HG02943 (cell line): ENCODE results near the gene C17orf100.

Source experiments
- ATAC-seq: cut with Tn5 transposase; IDR thresholded peaks from one replicate; pipeline ENCODE4 v1.9.1; 2021; ENCODE audit warnings: mild to moderate bottlenecking, low read depth, moderate library complexity; ENCODE audit not compliant: unreplicated experiment

The C17orf100 gene

GRCh38 chr17:6651354-6651918 is at the start of gene C17orf100, which contains the start of gene MED31:
Gene C17orf100 (plus strand): TSS chr17:6651762. CDS start chr17:6651914, 152 bp downstream.
Gene MED31 (minus strand): TSS chr17:6651605. CDS start chr17:6651528, 77 bp downstream.
- ATAC-seq = peak; percentile 88

DNA sequence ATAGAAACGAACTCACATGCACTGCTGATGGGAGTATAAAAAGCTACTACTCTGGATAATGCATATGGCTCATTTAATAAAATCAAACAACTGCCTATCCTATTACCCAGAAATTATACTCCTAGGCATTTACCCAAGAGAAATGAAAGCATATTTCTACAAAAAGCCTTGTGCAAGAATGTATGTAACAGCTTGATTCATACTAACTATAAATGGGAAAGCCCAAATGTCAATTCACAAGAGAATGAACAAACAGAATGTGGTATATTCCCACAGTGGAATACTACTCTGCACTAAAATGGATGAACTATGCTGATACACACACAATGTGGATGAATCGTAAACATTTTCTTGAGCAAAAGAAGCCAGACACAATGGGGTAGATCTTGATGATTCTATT is 49.4 kb upstream of the C17orf100 start:
- ATAC-seq = no peak

GRCh38 chr17:6603744-6604325 is 47.7 kb upstream of the C17orf100 start:
- no peak for ATAC-seq

GRCh38 chr17:6605142-6605541 is 46.4 kb upstream of the C17orf100 start:
- no peak for ATAC-seq

DNA sequence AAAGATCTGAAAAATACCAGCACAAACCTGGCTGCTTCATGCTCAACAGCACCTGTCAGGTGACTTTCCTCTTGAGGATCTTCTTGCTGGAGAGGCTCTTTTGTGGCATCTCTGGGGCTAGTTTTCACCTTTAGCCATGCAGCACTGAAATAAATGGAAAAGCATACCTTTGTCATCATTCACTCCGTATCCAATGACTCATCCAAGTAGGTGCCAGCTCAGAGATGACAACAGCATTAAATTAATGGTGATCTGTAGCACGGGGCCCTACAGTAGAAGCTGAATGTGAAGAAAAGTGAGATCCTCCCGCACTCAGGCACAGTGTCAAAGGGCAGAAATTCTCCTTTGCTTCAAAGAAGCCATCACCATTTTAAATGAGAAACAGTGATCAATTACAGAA is 43.2 kb upstream of the C17orf100 start:
- no peak for ATAC-seq

- no peak for ATAC-seq
These were observed 41.6 kb upstream of the C17orf100 start for GRCh38 chr17:6610011-6610410.

- no peak for ATAC-seq
These were observed 40.3 kb upstream of the C17orf100 start for GRCh38 chr17:6611231-6611630.

- ATAC-seq = no peak
These were observed 27.6 kb upstream of the C17orf100 start for GRCh38 chr17:6623941-6624340.

GRCh38 chr17:6626616-6627015 is 24.9 kb upstream of the C17orf100 start:
- ATAC-seq = no peak

DNA sequence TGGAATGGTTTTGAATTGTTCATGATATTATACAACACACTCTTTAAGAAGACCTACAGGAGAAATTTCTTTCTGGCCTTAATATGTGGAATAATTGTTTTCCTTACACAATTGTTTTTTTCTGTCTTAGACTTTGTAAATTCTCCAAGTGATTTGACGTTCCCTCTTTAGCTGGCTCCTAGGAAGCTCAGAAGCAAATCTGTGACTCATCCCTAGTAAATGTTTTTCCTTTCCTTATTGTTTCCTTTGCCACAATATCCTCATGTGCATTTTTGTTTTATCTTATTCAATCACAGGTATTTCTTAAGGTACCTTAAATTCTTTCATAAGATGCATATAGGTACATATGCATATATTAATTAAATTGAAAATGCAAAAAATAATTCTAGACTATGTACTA is 24.5 kb upstream of the C17orf100 start:
- ATAC-seq = no peak

DNA sequence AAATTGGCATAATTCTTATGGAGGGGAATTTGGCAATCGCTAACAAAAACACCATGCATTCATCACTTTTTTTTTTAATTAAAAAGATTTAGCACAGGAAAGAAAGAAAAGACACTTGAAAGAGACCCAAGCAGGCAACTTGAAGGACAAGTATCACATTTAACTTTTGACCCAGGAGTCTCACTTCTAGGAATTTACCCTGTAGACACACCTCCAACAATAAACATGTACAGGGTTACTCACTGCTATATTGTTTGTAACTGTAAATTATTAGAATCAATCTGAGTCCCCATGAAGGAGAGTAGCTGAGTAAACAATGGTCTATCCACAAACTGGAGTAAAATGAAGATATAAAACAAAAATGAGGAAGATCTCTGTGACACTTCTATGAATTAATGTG is 21.2 kb upstream of the C17orf100 start:
- no peak for ATAC-seq

DNA sequence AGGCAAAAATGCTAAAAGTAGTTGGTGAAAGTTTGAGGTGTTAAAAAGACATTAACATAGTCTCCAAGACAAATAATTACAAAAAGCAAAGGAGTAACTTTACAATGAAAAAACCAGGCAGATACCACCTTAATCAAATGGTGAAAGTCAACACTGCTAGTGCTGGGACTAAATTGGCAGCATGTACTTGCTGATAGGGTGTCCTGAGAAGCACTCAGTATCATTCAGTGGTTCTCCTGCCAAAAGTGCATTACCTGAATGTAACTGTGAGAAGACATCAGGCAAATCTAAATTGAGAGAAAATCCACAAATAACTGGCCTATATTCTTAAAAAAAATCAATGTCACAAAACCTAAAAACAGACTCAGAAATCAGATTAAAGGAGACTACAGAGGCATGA is 19.0 kb upstream of the C17orf100 start:
- ATAC-seq = no peak

DNA sequence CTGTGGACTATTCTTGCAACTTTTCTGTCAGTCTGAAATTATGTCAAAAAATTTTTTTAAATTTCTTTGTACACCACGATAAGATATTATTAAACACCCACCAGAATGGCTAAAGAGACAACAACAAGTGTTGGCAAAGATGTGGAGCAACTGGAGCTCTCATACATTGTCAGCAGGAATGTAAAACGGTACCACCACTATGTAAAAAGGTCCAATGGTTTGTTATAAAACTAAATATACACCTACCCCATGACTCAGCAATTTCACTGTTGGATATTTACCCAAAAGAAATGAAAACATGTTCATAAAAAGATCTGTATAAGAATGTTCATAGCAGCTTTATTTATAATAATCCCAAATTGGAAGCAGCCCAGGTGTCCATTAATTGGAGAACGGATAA is 18.3 kb upstream of the C17orf100 start:
- ATAC-seq = no peak

DNA sequence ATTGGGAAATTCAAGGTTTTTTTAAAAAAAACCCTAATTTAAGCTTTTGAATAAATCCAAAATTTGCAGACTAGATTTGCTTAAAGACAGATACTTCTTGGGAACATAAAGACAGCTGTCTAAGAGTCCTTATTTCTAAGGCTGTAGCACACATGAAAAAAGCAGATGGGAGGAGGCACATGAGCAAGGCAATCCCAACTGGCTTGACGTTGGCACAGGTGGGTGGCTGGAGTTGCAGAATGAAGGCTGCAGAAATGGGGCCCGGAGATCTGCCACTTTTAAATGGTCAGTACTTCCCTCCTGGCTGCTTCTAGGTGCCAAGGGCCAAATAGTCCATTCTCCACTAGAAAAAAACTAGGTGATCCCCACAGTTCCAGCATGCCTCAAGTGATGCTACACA is 15.5 kb upstream of the C17orf100 start:
- ATAC-seq = no peak

GRCh38 chr17:6636616-6637457 is 14.7 kb upstream of the C17orf100 start:
- ATAC-seq = no peak

- ATAC-seq = no peak
These were observed 14.1 kb upstream of the C17orf100 start for GRCh38 chr17:6637458-6637840.

GRCh38 chr17:6638046-6638908 is 13.3 kb upstream of the C17orf100 start:
- ATAC-seq = no peak

GRCh38 chr17:6639014-6639585 is 12.5 kb upstream of the C17orf100 start:
- ATAC-seq = no peak

DNA sequence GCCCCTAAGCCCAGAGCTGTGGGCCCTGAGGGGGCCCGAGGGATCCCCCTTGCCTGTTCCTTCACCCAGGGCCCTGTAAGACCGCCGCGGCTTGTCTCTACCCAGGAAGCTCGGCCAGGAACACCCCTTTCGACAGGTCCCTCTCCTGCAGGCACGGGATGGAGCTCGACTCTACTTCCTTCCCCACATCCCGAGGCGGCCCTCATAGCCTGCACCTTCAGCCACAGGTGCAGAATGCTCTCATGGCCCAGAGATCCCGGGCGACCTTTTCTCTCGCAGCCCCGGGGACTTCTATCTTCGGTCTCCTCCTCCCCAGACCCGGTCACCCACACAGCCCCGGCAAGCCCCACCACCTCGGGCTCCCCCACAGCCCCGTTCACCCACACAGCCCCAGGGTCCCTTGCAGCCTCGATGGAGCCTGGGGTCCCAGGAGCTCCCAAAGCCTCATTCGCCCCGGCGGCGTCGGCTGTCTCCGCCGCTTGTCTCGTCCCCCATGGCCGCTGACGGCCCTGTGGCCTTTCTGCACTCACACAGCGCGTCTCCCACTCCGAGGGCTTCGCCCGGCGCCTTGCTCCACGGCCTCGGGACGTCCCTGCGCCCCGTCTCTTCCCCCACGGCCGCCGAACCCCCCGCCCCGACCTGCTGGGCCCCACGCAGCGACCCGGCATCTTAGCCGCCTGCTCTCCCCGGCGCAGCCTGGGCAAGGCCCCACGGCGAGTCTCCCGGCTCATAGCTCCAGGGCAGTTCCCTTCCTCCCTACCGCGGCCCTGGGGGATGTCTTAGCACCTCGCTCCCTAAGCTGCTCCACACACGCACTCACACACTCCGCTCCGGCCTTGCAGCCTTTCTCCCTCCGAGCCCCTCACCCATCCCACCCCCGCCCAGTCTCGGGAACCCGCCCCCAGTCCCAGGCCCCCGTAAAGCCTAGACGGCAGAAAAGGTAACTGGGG is 11.7 kb upstream of the C17orf100 start:
- peak; percentile 9 for ATAC-seq
